Fibroblast of the conjunctiva (primary cell): ENCODE measurements around the gene BAD.

ENCODE experiments used
- DNase-seq: peaks from one replicate; pipeline ENCODE4 v3.0.0-alpha.2; 2010; ENCODE audit warnings: low read depth

The BAD gene

DNA sequence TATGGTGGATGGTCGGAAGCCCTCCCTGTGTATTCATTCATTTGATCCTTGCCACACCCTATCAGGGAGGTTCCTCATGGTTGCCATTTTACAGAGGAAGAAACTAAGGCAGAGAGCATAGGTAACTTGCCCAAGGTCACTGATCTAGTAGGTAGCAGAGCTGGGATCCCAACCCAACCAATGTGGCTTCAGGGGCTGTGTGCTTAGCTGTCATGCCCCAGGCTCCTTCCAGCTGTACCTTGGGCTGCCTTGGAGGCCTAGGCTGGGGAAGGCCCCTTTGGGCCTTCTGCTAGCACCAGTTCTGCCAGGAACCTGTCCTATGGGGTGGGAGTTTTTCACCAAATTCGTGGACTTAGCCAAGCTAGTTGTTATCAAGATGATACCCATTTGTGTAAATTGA lies 8.6 kb downstream of the BAD start:
- no peak for DNase-seq

DNA sequence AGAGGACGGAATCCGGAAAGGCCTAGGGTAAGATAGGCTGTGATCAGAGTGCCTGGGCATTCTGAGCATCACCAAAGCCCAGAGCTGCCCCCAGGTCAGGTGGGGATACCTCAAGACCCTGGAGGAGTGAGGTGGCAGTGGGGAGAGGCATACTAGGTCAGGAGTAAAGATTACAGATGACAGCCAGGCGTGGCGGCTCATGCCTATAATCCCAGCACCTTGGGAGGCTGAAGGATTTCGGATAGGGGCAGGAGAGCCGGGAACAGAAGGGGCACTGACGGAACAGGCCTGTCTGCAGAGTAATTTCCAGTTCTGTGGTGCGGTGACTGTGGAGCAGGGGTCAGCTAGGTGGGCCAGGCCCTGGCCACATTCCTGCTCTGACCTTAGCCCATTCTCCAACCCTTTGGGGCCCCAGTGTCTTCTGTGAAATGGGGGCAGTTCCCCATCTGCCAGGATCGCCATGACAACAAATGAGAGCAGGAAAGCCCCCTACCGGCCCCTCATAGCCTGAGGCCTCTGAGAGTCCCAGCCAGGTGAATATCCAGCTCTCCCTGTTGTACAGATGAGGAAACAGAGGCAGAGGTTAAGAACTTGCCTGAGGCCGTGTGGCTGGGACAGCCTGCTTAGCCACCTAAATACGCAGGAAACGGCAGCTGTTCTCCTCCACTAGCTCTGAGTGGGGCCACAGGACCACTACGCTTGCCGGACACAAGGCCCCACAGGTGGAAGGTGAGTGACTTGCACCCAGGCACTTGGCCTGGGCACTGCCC lies 9.2 kb downstream of the BAD start:
- DNase-seq = no peak

DNA sequence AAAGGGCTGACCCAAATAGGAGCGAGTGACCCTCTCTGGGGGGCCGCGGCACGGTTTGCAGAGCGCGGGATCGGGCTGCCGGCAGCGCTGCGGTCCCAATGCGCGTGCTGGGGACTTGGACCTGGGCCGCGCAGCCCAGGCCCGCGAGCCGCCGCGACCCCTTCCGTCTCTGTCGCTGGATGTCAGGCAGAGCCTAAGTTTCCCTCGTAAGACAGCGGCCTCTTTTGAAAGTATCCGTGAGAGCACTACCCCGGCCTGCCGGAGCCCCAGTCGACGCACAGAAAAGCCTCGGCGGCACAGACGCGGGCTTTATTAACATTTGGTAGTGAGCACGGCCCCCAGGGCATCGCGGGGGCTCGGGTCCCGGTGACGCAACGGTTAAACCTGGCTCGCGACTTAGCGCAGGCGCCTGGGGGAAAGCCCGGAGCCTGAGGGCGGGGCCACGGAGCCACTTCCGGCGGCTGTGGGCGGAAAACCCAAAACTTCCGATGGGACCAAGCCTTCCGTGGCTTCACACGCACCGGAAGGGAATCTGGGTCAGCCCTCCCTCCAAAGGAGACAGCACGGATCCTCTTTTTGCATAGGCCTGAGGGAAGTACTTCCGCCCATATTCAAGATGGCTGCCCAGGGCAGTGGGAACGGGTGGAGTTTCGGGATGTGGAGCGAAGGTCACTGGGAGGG lies 14.8 kb downstream of the BAD start:
- peak; percentile 100 for DNase-seq

DNA sequence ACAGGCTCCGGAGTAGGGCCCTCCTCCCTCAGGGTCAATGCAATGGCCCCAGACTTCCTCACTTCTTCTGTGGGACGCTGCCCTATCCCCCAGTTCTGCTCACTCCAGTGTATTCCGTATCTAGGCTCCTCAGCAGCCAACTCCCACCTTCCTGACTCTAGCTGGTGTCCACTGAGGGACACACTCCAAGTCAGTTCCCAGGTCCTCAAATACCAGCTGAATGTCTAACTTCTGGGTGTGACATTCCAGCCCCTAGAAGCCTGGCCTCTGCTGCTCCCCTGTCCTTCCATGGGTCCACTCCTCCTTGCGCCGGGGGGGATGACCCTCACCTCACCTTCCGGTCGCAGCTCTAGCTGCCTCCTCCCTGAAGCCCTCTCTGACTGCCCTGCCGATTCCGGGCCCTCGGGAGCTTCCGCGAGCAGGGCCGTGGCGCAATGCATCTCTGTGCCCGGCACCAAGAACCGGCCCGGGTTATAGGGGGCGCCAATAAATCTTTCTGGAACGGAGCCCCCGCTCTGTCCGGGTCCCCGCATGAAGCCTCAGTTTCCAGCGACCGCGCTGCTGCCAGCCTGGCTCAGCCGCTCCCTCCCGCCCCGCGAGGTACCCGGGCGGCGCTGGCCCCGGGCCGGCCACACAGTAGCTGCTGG lies 15.4 kb downstream of the BAD start:
- no peak for DNase-seq

- DNase-seq = no peak
These were observed 16.2 kb downstream of the BAD start for GRCh38 chr11:64268025-64268892.

GRCh38 chr11:64267207-64267945 lies 17.1 kb downstream of the BAD start:
- DNase-seq = no peak

DNA sequence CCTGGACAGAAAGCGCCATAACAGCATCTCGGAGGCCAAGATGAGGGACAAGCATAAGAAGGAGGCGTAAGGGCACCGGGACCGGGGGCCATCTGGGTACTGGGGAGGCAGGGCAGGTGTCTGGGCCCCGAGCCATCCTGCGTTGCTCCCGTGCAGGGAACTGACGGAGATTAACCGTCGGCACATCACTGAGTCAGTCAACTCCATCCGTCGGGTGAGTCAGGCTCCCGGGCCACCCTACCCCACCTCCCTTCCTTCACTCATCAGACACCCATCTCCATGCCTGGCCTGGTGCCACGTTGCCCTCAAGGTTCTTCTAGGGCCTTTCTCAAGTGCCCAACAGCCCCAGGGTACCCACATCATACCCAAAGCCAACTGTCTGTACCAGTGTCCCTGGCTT lies 18.1 kb downstream of the BAD start:
- no peak for DNase-seq

GRCh38 chr11:64265176-64266160 lies 19.0 kb downstream of the BAD start:
- no peak for DNase-seq

DNA sequence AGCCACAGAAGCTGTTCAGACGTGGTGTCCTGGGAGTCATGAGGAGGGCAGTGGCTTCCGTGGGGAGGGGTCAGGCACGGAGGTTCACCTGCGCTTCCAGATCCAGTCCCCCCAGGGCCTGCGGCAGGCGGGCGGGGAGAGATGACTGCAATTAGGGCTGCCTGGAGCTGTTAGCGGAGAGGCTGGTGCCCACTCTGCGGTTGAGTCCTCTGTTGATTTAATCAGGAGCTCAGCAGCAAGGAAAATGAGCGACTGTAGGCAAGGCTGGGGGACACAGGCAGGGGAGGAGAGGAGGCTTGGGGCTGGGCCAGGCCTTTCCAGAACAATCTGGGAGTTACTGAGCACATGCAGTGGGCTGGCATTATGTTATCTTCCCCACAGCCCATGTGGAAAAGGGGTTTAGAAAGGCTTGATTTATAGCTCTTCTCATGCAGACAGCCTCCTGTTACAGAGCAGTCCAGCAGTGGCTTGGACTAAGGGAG lies 20.1 kb downstream of the BAD start:
- DNase-seq = no peak

GRCh38 chr11:64263947-64264317 lies 20.5 kb downstream of the BAD start:
- DNase-seq = no peak

DNA sequence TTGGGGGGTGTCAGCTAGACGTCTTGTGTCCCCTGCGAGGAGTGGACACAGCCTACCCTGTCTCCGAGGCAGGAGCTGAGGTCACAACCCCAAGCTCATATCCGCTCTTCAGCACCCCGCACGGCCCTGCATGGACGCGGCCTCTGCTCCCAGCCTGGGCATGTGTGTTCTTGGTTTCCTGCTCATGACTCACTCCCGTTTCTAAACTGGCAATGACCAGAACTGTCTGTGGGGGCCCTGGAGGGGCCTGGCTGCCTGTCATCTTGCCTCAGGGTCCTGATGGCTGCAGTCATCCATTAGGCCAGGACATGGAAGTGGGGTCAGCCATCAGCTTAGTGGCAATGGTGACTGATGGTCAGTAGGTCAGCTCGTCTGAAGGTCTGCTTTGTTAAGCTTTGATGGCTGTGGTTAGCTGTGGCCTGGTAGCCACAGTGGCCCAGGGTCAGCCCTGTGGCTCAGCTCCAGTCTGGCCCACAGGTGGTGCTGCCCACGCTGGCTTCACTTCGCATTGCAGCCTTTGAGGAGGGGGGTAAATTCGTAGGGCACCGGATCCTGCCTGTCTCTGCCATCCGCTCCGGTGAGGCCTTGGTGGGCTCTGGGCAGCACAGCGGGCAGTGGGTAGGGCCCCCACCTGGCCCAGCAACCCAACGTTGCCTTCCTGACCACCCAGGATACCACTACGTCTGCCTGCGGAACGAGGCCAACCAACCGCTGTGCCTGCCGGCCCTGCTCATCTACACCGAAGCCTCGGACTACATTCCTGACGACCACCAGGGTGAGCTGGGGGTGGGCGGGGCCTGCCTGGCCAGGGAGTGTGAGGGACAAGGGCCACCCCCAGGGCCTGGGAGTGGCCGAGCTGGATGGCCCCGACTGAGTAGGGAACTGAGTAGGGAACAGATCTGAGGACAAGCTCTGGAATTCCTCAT lies 21.2 kb downstream of the BAD start:
- DNase-seq = no peak

DNA sequence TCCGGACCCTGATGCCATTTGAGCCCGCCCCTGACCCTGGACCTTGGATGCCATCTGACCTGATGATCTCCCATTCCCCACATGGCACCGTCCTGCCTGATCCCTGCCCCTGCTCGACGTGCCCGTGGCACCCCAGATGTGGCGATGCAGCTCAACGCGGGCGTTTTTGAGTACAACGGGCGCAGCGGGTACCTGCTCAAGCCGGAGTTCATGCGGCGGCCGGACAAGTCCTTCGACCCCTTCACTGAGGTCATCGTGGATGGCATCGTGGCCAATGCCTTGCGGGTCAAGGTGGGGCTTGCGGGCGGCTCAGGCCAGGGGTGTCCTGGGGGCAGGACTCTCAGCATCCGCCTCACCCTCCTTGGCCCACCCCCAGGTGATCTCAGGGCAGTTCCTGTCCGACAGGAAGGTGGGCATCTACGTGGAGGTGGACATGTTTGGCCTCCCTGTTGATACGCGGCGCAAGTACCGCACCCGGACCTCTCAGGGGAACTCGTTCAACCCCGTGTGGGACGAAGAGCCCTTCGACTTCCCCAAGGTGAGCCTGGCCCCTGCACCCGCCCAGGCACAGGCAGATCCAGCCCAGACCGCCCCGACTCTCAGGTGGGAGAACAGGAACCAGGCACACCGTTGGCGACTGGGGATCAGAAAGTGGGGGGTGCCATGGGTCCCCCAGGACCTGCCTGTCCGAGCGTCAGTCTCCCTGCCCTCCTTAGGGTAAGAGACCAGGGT lies 22.0 kb downstream of the BAD start:
- no peak for DNase-seq

GRCh38 chr11:64261556-64262080 lies 22.8 kb downstream of the BAD start:
- no peak for DNase-seq

DNA sequence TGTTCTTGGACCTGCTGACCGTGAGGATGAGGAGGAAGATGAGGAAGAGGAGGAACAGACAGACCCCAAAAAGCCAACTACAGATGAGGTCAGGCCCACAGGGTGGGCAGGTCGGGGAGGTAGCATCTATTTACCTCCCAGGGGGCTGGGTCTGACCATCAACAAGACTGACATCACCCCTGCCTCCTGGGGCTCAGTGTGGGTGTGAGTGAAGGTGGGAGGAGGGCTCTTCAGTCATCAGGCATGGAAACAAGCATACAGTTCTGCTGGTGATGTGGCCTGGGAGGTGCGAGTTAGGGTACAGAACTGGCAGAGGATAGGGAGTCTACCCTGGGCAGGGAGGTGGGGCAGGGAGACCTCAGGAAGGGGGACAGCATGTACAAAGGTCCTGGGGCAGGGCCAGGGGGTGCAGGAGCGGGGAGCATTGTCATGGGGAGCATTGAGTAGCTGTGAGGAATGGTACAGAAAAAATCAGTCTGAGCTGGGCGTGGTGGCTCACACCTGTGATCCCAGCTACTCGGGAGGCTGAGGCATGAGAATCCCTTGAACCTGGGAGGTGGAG lies 24.2 kb downstream of the BAD start:
- no peak for DNase-seq

DNA sequence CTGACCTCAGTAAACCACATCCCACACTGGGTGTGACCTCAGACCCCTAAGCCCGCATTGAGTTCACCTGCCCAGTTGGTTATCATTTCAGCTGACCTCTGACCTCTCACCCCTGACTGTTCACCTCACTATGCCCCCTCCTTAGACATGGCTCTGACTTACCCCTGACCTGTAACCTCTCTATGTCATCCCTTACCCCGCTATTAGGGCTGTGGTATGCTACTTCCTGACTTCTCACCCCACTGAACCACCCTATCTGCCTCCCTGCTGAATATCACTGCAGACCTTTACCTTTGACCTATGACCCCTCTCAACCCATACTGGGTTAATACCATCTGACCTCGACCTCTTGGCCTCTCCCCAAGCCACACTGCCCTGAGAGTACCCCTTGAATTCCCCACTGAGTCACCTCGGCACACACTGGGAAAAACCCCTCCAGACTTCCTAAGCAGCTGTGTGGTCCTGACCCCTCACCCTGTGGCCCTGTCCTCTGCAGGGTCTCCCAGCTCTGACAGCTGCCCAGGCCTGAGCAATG lies 24.9 kb downstream of the BAD start:
- DNase-seq = no peak

DNA sequence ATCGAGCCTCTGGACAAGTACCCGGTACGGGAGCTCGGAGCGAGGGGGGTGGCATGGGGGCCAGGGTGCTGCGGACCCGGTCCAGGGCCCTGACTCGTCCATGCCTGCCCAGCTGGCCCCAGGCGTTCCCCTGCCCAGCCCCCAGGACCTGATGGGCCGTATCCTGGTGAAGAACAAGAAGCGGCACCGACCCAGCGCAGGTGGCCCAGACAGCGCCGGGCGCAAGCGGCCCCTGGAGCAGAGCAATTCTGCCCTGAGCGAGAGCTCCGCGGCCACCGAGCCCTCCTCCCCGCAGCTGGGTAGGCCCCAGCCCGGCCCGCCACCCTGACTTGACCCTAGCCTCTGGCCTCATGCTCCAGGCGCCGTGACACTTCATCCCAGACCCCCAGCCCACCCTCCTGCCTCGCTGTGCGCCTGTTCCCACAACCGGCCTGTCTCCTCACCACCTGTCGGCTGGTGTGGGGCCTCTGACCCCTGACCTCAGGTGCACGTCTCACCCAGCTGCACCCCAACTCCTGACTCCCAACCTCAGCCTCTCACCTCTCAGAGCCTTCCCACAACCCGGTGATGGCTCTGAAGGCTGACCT lies 25.4 kb downstream of the BAD start:
- no peak for DNase-seq

DNA sequence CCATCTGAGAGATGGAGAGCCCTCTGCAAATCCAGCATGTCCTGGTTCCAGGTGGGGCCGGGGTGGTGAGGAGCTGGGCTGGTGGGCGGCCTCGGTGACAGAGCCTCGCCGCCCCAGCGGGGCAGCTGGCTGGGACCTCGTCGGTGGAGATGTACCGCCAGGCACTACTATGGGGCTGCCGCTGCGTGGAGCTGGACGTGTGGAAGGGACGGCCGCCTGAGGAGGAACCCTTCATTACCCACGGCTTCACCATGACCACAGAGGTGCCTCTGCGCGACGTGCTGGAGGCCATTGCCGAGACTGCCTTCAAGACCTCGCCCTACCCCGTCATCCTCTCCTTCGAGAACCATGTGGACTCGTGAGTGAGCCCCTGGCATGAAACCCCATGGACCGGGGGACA lies 26.1 kb downstream of the BAD start:
- DNase-seq = no peak
